GM19438 (cell line): ENCODE data around the gene HOPX.
"Not testable (repeated sequence)": the region's sequence is repeated elsewhere in the genome, so short reads cannot be mapped to it uniquely, and the experiment has no call there.

Experiments used
- ATAC-seq: cut with Tn5 transposase; IDR thresholded peaks from one replicate; pipeline ENCODE4 v1.9.1; 2021; ENCODE audit warnings: low read depth; ENCODE audit not compliant: unreplicated experiment

The HOPX gene, protein sequence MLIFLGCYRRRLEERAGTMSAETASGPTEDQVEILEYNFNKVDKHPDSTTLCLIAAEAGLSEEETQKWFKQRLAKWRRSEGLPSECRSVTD

DNA sequence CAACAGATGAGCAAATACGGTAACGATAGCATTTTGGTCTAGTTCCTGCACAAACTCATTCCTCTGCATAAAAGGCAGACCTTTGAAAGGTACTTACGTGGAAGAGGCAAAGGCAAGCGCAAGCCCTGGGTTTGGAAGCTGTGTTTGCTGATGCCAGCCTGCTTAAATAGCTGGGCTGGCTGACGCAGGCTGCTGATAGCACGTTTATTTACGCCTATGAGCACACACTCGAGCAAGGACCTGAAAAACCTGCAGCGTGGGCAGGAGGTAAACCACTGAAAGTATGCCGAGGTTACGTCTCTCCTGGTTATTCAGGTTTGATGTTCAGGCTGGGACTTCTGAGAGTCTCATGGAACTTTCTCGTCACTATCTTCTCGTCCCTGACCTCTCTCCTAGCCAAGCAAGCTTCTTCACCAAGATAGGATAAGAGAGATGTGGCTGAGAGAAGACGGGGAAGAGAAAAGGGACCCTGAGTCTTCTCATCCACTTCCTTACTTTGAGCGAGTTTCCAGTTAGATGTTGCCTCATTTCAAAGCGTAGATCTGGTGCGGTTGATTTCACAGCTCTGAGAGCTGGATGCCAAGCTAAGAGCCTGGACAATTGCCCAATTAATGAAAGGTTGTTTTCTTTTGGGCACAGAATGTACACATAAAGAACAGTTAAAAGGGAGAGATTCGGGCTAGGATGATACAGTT lies at the start of gene HOPX:
TSS of gene HOPX (minus strand) at position 139 of the 695 bp plus-strand sequence. CDS start 23,480 bp downstream, outside the sequence.
- ATAC-seq, result no peak

DNA sequence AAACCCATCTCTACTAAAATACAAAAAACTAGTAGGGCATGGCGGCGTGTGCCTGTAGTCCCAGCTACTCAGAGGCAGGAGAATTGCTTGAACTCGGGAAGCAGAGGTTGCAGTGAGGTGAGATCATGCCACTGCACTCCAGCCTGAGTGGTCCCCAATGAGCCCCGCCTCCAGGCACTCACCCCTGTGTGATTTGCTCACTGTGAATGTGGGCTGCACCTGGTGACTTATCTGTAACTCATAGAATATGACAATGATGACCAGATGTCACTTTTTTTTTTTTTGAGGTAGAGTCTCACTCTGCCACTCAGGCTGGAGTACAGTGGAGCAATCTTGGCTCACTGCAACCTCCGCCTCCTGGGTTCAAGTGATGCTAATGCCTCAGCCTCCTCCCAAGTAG lies 49.0 kb upstream of the HOPX start:
- ATAC-seq, result no peak

DNA sequence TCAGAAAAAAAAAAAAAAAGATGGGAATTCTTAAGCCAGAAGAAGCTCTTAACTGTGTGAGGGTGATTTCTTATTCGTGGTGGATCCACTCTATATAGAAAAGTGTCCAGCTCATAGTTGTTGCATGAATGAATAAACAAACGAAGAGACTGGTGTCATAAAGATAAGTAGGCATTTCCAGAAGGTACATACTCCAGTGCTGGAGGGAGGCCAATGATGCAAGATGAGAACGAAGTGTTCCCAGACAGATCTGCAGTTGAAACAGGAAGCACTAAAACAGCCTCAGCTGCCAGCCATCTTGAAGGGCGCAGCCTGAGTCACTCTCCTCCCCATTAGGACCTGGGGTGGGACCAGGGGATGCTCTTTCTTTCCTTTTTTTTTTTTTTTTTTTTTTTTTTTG lies 47.4 kb upstream of the HOPX start:
- ATAC-seq, result no peak

- no peak for ATAC-seq
Observed at GRCh38 chr4:56727150-56727549, 46.1 kb upstream of the HOPX start.

DNA sequence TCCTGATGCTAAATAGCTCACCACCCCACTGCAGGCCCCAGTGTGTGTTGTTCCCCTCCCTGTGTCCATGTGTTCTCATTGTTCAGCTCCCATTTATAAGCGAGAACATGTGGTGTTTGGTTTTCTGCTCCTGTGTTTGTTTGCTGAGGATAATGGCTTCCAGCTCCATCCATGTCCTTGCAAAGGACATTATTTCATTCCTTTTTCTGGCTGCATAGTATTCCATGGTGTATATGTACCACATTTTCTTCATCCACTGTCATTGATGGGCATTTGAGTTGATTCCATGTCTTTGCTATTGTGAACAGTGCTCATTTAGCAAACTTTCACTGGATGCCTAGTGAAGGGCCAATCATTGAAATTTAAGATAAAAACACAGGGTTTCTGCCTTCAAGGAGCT lies 45.5 kb upstream of the HOPX start:
- ATAC-seq, result not testable (repeated sequence)

- ATAC-seq, result no peak
Observed at GRCh38 chr4:56723659-56724230, 42.6 kb upstream of the HOPX start.

DNA sequence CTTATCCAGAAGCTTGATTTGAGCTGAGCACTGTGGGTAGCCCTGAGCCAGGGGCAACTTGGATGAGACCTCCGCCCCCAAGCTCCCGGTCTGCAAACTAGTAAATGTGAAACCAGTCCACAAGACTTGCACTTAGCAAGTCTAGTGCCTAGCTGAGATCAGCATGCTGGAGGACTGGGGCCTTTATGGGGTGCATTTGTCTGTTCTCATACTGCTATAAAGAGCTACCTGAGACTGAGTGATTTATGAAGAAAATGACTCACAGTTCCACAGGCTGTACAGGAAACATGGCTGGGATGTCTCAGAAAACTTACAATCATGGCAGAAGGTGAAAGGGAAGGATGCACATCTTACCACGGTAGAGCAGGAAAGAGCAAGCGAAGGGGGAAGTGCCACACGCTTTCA lies 42.1 kb upstream of the HOPX start:
- no peak for ATAC-seq

- no peak for ATAC-seq
Observed at GRCh38 chr4:56708146-56708545, 27.1 kb upstream of the HOPX start.

GRCh38 chr4:56705966-56706365 lies 24.9 kb upstream of the HOPX start:
- ATAC-seq, result no peak

DNA sequence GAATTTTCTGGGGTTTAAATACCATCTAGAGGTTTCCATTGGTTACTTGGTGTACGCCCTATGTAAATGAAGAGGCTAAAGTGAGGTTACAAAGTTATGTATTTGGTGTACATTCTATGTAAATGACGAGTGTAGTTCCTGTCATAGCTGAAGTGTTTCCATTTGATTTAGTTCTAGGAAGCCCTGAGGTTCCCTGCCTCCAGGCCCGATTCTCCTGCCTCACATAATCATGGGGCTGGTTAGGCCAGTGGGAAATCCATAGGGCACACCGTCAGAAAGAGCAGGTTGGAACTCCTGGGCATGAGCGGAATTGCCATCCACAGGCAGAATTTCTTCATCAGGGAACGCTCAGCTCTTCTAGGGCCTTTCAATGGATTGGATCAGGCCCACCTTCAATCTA lies 24.2 kb upstream of the HOPX start:
- ATAC-seq, result no peak

GRCh38 chr4:56704089-56704871 lies 23.2 kb upstream of the HOPX start:
- no peak for ATAC-seq

- ATAC-seq, result no peak
Observed at GRCh38 chr4:56703378-56703777, 22.3 kb upstream of the HOPX start.

DNA sequence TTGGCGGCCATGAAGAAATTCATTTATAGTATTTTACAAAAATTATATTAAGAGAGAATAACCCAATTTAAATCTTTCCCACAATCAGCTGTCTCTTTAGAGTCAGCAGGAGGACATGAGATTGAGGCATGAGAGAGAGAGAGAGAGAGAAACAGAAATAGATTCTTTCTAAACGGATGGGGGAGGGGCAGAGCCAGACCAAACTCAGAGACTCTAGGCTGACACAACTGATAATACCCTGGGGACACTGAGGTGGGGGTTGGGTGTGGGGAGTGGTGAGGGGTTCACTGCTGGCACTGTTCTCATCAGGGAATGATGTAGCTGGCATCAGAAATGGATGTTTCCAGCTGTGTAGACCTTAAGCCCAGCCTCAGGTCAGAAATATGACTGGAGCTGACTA lies 20.5 kb upstream of the HOPX start:
- no peak for ATAC-seq

DNA sequence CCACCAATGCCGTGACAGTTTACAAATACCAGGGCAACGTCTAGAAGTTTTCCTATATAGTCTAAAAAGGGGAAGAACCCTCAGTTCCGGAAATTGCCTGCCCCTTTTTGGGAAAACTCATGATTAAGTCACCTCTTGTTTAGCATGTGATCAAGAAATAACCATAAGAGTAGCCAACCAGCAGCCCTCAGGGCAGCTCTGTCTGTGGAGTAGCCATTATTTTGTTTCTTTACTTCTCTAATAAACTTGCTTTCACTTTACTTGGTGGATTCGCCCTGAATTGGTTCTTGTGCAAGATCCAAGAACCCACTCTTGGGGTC lies 20.0 kb upstream of the HOPX start:
- ATAC-seq, result no peak

DNA sequence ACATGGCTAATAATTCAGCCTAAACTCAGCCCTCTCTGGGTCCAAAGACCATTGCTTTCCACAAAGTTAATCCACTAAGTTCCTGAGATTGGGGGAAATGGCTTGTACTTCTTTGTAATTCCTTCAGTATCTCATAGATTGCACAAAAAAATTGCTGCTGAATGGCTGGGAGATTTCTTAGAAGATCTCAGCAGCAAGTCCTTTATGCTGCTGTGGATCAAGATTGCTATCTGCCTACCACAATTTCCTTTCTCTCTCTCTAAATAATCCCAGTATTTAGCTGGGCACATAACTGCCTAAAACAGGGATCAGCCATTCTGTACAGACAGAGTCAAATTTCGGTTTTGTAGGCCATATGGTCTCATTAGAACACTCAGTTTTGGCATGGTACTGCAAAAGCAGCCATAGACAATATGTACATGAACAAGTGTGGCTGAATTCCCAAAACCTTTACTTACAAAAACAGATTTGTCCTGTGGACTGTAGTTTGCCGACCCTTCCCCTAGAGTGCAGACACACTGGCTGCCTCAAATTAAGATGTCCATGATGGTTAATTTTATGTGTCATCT lies 18.5 kb upstream of the HOPX start:
- ATAC-seq, result no peak

DNA sequence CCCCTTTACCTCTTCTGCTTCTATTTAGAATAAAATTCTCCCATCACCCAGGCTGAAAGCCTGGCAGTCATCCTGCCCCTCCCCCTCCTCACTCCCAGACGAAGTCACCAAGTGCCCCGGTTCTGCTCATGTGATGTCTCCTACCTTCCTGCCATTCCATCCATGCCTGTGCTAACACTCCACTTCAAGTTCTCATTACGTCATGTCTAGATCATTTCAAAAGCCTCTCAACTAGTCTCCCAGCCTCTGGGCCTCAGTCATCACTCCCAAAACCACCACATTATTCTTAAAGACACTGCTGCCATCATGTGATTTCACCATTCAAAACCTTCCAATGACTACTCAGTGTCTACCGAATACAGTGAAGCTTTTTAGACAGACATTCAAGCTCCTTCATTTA lies 17.2 kb upstream of the HOPX start:
- no peak for ATAC-seq

DNA sequence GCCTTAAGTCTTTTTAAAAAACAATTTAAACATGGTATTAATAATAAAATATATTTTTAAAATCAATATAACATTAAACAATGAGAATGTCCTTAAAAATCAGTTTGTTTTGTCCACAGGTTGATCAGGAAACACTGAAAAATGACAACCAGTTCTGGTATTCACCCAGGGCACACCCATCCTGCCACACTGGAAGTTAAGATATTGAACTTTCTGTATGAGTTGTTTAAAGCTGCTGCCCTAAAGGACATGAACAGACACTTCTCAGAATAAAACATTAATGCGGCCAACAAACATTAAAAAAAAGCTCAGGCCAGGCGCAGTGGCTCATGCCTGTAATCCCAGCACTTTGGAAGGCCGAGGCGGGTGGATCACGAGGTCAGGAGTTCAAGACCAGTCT lies 15.0 kb upstream of the HOPX start:
- ATAC-seq, result no peak

DNA sequence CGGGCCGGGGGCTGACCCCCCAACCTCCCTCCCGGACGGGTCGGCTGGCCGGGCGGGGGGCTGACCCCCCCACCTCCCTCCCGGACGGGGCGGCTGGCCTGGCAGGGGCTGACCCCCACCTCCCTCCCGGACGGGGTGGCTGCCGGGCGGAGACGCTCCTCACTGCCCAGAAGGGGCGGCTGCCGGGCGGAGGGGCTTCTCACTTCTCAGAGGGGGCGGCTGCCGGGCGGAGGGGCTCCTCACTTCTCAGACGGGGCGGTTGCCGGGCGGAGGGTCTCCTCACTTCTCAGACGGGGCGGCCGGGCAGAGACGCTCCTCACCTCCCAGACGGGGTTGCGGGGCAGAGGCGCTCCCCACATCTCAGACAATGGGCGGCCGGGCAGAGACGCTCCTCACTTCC lies 12.4 kb upstream of the HOPX start:
- not testable (repeated sequence) for ATAC-seq

- ATAC-seq, result no peak
Observed at GRCh38 chr4:56692576-56692975, 11.5 kb upstream of the HOPX start.

GRCh38 chr4:56691425-56691824 lies 10.3 kb upstream of the HOPX start:
- no peak for ATAC-seq

DNA sequence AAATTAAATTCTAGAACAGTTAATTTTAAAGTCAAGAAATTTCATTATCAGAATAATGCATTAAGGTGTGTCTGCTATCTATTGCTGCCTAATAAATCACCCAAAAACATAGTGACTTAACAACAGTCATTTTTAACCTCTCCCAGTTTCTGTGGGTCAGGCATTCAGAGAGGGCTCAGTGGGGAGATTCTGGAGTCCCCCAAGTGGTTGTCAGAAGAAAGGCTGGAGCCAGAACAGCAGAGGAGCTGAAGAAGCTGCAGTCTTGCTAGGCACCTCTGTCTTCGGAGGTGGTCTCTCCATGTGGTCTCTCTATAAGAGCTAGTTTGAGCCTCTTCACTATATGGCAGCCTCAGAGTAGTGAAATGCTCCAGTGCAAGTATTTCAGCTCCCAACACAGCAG lies 9.3 kb upstream of the HOPX start:
- no peak for ATAC-seq
